GM12873 (cell line): ENCODE data around the gene SMAP1.

Source experiments
- TF ChIP-seq, protein P1 (sequence below): IDR thresholded peaks from 2 replicates; pipeline ENCODE4 v1.5.1; 2012; ENCODE audit warnings: low read depth, mild to moderate bottlenecking, moderate library complexity, low read length, control low read depth; ENCODE audit not compliant: insufficient read depth; ENCODE audit errors: missing control alignments

SMAP1 gene

DNA sequence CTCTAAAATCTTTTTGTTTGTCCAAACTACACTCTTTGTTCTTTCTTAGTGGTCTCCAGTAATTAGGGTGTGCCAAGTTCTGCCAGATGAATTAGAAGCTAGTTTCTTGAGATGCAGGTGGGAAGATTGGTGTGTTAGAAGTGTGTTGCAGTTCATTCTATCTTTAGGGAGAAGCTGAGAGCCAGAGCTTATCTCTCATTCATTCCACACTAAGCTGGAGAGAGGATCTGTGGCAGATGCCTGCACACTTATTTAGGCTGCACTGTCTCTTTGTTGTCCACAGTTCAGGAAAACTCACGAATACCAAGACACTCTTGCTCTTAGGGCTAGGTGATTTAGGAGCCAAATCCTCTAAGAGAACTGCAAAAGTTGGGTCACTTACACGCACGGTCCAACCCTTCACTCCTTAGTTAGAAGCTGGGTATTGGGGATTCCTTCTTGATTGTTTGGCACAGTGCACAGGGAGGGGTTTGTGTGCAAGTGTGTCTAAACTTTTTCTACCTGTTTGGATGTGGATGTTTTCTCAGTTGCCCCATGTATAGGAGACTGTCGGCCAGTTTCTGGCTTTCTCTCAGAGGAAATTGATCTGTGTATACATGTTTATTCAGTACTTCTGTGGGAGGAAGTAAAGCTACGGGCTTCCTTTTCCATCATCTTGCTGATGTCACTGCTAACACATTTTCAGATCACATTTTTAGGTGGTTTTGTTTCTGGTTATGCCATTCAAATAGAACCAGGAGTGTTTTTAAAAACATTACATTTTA, 49.5 kb downstream of the SMAP1 start:
- TF ChIP-seq, protein P1, sequence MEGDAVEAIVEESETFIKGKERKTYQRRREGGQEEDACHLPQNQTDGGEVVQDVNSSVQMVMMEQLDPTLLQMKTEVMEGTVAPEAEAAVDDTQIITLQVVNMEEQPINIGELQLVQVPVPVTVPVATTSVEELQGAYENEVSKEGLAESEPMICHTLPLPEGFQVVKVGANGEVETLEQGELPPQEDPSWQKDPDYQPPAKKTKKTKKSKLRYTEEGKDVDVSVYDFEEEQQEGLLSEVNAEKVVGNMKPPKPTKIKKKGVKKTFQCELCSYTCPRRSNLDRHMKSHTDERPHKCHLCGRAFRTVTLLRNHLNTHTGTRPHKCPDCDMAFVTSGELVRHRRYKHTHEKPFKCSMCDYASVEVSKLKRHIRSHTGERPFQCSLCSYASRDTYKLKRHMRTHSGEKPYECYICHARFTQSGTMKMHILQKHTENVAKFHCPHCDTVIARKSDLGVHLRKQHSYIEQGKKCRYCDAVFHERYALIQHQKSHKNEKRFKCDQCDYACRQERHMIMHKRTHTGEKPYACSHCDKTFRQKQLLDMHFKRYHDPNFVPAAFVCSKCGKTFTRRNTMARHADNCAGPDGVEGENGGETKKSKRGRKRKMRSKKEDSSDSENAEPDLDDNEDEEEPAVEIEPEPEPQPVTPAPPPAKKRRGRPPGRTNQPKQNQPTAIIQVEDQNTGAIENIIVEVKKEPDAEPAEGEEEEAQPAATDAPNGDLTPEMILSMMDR: no peak

DNA sequence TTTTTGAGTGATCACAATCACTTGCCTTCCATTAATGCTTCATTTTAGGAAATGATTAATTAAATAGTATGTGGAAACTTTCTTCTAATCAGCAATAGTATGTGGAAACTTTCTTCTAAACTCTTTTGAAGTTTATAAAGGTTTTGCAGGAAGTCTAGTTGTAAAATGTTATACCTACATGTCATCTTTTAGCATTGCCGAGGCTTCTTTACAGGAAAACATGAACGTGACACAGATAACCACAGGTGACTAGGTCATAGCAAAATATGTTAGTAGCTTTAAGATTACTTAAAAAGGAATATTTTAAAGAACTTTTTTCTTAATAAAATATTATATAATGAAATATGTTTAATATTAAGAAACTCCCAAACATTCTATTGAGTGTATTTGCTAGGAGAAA, 56.8 kb downstream of the SMAP1 start:
- TF ChIP-seq, protein P1: no peak

DNA sequence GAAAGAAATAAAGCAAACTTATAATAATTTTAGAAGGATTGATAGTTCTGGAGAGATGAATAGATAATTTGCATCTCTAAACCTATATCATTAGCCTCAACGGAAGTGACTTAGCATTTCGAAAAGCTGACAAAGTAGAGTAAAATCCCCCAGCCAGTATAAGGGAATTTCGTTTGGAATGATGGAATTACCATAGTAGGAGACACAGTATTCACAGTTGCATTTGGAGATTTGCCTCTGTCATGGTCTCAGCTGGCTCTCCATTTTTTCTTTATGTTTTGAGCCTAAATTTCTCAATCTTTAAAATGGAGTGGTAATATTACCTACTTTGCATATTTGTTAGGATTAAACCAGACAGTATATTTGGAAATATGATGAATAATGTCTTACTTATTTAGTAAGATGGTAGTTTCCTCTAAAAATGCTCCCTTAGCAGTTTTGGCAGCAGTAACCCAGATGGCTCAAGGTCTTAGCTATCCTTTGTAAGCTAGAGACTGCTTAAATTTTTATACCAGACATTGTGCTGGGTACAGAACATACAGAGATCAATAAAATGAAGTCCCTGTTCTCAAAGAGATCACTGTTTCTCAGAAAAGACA, 58.2 kb downstream of the SMAP1 start:
- TF ChIP-seq, protein P1: no peak

DNA sequence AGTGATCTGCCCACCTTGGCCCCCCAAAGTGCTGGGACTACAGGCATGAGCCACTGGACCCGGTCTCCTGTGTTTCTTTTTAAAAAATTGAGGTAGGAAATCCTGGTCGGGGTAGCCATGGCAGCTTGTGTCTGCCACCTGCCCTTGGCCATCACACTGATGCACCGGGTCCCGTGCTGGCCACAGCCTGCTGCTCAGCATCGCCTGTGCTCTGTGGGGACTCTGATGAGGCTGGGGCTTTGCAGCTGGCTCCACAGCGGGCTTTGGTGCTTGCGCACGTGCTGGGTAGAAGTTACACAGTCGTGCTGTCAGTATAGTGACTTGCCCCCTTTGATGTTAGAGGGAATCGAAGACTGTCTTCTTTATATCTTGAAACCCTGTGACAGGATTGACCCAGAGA, 66.7 kb downstream of the SMAP1 start:
- TF ChIP-seq, protein P1: no peak

DNA sequence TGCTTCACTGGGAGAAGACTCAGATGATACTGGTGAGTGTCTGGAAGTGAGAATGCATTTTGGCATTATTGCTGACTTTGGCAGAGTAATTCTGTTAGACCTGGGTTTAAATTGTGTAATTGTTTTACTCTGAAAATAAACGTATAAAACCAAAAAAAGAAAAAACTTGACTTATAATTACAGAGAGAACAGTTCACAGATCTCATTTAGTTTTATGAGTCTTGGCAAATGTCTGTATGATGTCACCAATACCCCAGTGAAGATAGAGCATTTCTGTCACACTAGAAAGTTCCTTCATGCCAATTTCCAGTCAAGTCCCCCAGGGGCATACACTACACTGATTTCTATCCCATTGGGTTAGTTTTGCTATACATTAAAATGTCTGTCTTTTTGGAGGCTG, 67.3 kb downstream of the SMAP1 start:
- TF ChIP-seq, protein P1: no peak

DNA sequence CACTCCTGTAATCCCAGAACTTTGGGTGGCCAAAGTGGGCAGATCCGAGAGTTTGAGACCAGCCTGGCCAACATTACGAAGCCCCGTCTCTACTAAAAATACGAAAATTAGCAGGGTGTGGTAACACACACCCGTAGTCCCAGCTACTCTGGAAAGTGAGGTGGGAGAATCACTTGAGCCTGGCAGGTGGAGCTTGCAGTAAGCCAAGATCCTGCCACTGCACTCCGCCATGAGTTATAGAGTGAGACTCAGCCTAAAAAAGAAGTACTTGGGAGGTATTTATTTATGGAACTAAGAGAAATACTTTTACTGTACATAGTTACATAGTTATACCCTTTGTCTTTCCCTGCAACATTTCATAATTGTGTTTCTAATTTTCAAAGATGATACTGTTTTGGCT, 67.8 kb downstream of the SMAP1 start:
- TF ChIP-seq, protein P1: no peak

DNA sequence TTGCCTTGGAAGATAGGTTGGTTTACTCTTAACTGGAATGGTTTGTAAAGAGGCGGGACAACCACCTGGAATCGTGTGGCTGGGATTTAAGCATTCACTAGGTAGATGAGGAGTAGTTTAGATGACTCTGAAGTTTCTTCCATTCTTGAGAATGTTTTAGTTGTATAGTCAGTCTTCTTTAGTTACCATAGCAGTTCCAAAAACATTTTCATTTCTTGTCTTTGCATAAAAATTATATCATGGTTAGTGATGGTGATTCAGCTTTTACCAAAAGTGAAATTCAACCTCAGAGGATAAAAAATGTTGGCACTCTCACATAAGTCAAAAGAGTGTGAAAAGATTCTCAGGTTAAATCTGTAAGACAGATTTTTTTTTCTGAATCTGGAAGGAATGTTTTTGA, 70.3 kb downstream of the SMAP1 start:
- TF ChIP-seq, protein P1: no peak
